Suprapubic skin (tissue), 3 donors: Measurements from ENCODE around the gene SLC35D1.

ENCODE experiments used
- CTCF ChIP-seq, 2 donors: fragments of 200-600 bp in 1 of 2; fragments of 450-650 bp in 1 of 2; sonication (generic) in 1 of 2; IDR thresholded peaks; one replicate each; pipeline ENCODE4 v1.5.1; 2016 to 2019; ENCODE audit warnings: antibody characterized with exemption in 2 of 2, mild to moderate bottlenecking in 1 of 2, moderate library complexity in 1 of 2
- POLR2A ChIP-seq, 2 donors: fragments of 450-650 bp; IDR thresholded peaks; one replicate each; pipeline ENCODE4 v1.6.1; 2017; ENCODE audit warnings: antibody characterized with exemption in 2 of 2, mild to moderate bottlenecking in 2 of 2, moderate library complexity in 2 of 2

GRCh38 chr1:67103548-67103947 is 49.6 kb upstream of the SLC35D1 start:
- TF ChIP-seq POLR2A (IDR thresholded peaks at IDR 0.05) = no peak
- no peak for TF ChIP-seq CTCF (IDR thresholded peaks at IDR 0.05)
